Skeletal muscle satellite cell (primary cell): ENCODE results near the gene PRR20G.
"Not testable (repeated sequence)": the region's sequence is repeated elsewhere in the genome, so short reads cannot be mapped to it uniquely, and the experiment has no call there.

Source experiments
- H3K27me3 ChIP-seq: 2 replicates; pipeline ENCODE4 v1.7.0; 2013; ENCODE audit warnings: low read length; ENCODE audit not compliant: control insufficient read depth, insufficient read depth
- H3K36me3 ChIP-seq: 2 replicates; pipeline ENCODE4 v1.7.0; 2013; ENCODE audit warnings: mild to moderate bottlenecking, control low read depth, low read length; ENCODE audit not compliant: insufficient read depth
- H3K4me1 ChIP-seq: 2 replicates; pipeline ENCODE4 v1.7.0; 2013; ENCODE audit warnings: low read length; ENCODE audit not compliant: control insufficient read depth, insufficient read depth
- H3K4me2 ChIP-seq: 2 replicates; pipeline ENCODE4 v1.7.0; 2013; ENCODE audit warnings: mild to moderate bottlenecking, low read length
- H3K4me3 ChIP-seq: 2 replicates; pipeline ENCODE4 v1.7.0; 2013; ENCODE audit warnings: low read length
- H3K9ac ChIP-seq: 2 replicates; pipeline ENCODE4 v1.7.0; 2013; ENCODE audit warnings: mild to moderate bottlenecking, low read depth, low read length, moderate library complexity
- H3K9me3 ChIP-seq: replicated peaks from 2 replicates; pipeline ENCODE4 v1.7.0; 2013; ENCODE audit warnings: mild to moderate bottlenecking, control low read depth, low read length

PRR20G gene

DNA sequence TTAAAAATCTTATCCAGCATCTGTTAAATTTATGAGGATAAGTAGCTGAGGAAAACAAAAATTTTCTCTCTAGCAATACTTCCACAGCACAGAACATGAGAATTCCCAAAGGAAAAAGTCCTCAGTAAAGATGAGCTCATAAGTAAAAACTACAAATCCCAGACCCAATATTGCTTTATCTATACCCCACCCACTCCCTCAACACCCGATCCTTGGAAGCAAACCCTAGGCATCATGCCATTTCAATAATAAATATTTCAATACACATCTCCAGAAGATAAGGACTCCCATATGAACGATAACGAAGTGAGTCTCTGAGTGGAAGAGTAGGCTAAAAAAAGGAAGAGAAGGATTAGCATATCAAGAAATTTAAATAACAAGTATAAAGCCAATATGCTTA is 8.3 kb upstream of the PRR20G start:
- Histone ChIP-seq H3K36me3 (no peaks in the 10 kb centered on the region), H3K9me3 (no peaks in the 10 kb centered on the region), H3K27me3 (peaks cover 31% of the 10 kb centered on the region), H3K4me3 (no peak overlapping the region), H3K9ac (no peak overlapping the region), H3K4me1 (no peaks in the 10 kb centered on the region), H3K4me2 (no peak overlapping the region)

DNA sequence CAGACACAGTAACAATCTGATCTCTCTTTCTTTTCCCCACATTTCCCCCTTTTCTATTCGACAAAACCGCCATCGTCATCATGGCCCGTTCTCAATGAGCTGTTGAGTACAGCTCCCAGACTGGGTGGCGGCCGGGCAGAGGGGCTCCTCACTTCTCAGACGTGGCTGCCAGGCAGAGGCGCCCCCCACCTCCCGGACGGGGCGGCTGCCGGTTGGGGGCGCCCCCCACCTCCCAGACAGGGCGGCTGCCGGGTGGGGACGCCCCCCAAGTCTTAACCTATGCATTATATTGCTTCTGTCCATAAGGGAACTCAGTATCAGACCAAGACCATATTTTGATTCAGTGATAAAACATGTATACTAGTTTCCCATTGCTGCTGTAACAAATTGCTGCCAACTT is 5.8 kb upstream of the PRR20G start:
- not testable (repeated sequence) for H3K36me3 ChIP-seq, H3K4me3 ChIP-seq, H3K9me3 ChIP-seq, H3K4me1 ChIP-seq, H3K4me2 ChIP-seq, H3K9ac ChIP-seq
- peaks cover 19% of the 10 kb centered on the region for H3K27me3 ChIP-seq

DNA sequence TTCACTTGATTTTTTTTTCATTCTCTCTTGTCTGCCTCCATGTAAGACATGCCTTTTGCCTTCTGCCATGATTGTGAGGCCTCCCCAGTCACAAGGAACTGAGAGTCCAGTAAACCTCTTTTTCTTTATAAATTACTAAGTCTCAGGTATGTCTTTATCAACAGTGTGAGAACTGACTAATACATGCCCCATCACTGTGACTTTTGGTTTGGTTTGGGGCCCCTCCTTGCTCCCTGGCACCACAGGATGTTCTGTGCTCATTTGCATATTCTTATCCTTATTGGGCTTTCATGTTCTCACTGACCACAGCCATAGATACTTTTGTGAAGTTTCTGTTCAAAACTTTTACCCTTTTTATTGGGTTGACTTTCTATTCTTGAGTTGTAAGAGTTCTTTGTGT is 3.8 kb upstream of the PRR20G start:
- Histone ChIP-seq H3K9ac (no peak overlapping the region), H3K9me3 (no peaks in the 10 kb centered on the region), H3K4me3 (no peak overlapping the region), H3K4me2 (no peak overlapping the region), H3K36me3 (no peaks in the 10 kb centered on the region), H3K27me3 (peaks cover 15% of the 10 kb centered on the region), H3K4me1 (no peaks in the 10 kb centered on the region)

DNA sequence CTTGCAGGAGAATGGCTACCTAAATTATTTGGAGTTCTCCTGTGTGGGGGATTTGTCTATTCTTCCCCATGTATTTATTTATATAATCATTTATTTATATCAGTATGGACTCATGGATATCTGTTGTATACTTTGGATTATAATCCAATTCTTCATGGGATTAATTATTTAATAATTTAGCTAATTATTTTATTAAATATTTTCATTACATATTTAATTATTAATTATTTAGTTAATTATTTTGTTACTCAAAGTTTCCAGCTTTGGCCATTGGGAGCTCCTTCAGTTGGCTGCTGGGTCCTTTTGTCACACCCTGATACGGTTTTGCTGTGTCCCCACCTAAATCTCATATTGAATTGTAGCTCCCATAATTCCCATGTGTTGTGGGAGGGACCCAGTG is 3.3 kb upstream of the PRR20G start:
- Histone ChIP-seq H3K4me2 (no peak overlapping the region), H3K27me3 (peaks cover 13% of the 10 kb centered on the region), H3K4me1 (no peaks in the 10 kb centered on the region), H3K9ac (no peak overlapping the region), H3K9me3 (no peaks in the 10 kb centered on the region), H3K4me3 (no peak overlapping the region), H3K36me3 (no peaks in the 10 kb centered on the region)

DNA sequence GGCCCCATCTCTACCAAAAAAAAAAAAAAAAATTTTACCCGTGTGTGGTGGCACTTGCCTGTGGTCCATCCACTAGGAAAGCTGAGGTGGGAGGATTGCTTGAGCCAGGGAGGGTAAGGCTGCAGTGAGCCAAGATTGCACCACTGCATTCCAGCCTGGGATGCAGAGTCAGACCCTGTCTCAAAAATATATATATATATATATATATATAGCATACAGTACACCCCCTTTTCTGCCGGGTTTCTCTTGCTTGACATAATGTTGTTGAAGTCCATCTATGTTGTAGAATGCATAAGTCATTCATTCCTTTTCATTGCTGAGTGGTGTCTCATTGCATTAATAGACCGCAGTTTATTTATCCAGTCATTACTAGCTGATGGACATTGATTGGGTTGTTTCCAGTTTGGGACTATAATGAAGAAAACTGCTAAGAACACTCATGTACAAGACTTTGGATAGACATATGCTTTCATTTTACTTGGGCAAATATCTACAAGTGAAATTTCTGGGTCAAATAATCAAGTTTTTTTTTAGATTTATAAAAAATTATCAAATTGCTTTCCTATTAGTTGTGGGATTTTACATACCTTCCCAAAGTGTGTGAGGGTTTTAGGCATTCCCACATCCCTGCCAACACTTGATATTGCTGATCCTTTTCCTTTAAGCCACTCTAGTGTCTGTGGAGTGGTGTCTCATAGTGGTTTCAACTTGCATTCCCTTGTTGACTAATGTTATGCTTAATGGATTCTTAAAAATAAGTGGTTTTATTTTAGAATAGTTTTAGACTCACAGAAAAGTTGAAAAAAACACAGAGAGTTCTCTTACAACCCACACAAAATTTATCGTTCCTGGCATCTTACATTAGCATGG is 2.1 kb upstream of the PRR20G start:
- Histone ChIP-seq H3K9ac (no peak overlapping the region), H3K9me3 (no peaks in the 10 kb centered on the region), H3K4me2 (no peak overlapping the region), H3K36me3 (no peaks in the 10 kb centered on the region), H3K4me1 (no peaks in the 10 kb centered on the region), H3K27me3 (peaks cover 3% of the 10 kb centered on the region), H3K4me3 (no peak overlapping the region)

DNA sequence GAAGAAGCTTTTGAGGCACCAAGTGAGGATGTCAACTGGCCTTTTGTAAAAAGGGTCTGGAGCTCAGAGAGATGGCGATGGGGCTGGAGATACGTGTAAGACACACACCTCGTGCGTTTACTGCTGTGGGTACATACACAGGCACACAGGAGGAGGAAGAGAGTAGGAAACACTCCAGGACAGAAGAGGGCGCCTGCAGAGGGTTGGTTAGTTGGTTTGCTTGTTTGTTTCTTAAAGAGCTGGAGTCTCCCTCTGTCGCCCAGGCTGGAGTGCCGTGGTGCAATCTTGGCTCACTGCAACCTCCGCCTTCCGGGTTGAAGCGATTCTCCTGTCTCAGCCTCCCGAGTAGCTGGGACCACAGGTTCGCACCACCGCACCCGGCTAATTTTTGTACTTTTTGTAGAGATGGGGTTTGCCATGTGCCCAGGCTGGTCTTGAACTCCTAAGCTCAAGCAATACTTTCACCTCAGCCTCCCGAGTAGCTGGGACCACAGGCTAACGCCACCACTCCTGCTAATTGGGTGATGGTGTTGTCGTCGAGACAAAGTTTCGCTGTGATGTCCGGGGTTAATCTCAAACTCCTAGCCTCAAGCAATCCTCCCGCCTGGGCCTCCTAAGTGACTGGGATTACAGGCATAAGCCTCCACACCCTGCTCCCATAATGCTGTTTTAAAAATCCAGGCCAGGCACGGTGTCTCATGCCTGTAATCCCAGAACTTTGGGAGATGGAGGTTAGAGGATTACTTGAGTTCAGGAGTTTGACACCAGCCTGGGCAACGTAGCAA is 1.3 kb upstream of the PRR20G start:
- no peaks in the 10 kb centered on the region for H3K27me3 ChIP-seq
- H3K9me3 ChIP-seq: no peaks in the 10 kb centered on the region
- no peaks in the 10 kb centered on the region for H3K36me3 ChIP-seq
- no peak overlapping the region for H3K9ac ChIP-seq
- no peak overlapping the region for H3K4me3 ChIP-seq
- no peak overlapping the region for H3K4me2 ChIP-seq
- no peaks in the 10 kb centered on the region for H3K4me1 ChIP-seq

DNA sequence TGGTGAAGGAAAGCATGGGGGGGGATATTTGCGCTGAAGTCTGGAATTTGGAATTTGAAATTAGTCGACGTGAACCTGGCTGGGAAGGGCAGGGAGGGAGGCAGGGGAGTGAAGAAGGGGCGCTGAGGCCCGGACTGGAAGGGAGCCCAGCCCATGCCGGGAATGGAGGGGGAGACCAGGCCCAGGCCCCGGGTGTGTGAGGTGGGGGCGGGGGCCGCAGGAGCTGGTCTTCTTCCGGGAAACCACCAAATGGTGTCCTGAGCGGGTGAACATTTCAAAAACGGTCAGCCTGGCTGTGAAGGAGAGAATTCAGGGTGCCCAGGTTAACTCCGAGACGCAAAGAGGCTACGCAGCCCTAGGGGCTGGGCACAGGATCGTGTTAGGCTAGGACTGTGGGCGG is 497 bp upstream of the PRR20G start:
- Histone ChIP-seq H3K9ac (no peak overlapping the region), H3K4me3 (no peak overlapping the region), H3K27me3 (no peaks in the 10 kb centered on the region), H3K4me2 (no peak overlapping the region), H3K4me1 (no peaks in the 10 kb centered on the region), H3K36me3 (no peaks in the 10 kb centered on the region), H3K9me3 (no peaks in the 10 kb centered on the region)

DNA sequence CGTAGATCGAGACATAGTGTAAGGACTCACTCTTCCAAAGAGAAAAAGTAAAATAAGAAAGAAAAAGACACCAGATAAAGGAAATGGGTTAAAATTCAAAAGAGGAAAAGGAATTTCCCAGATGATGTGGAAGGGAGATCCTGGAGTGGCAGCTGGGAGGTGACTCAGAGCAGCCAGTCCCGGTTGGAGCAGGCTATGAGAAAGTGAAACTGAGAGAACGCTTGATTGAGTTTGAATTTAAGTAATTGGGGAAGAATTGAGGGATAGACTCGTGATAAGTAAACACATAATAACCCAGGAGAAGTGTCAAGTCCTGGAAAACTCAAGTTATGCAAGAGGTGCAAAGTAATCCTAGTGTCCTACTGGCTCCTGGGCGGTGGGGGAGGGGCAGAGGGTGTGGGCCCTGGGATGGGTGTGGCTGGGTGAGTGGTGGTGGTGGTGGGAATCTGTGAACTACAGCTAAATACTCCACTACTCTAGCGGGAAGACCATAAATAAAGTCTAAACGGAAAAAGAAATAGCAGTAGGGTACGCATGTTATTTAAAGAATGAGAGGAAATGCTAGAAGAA is 1.2 kb downstream of the PRR20G start:
- peak overlapping the region; percentile 45 for H3K4me3 ChIP-seq
- peak overlapping the region; percentile 56 for H3K4me2 ChIP-seq
- H3K9ac ChIP-seq: no peak overlapping the region
- H3K9me3 ChIP-seq: no peaks in the 10 kb centered on the region
- H3K4me1 ChIP-seq: no peaks in the 10 kb centered on the region
- no peaks in the 10 kb centered on the region for H3K36me3 ChIP-seq
- no peaks in the 10 kb centered on the region for H3K27me3 ChIP-seq

DNA sequence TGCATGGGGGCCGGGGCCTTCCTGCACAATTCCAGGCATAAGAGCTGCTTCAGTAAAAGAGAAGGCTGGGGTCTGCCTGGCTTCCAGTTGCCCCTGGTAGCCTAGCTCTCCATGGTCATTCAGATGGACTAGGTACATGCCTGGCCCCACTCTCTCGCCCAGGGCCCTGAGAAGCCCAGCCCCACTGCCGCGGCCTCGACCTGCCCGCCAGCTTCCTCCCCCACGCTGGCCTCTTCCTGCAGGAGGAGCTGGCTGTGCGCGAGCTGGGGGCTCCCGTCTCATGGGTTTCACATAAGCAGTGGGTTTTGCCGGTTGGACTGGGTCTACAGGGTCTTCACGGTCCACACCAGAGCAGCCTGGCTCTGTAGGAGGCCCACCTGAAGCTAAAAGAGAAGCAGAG is 3.6 kb downstream of the PRR20G start:
- H3K4me2 ChIP-seq: no peak overlapping the region
- no peak overlapping the region for H3K9ac ChIP-seq
- H3K4me1 ChIP-seq: no peaks in the 10 kb centered on the region
- no peaks in the 10 kb centered on the region for H3K27me3 ChIP-seq
- no peak overlapping the region for H3K4me3 ChIP-seq
- no peaks in the 10 kb centered on the region for H3K36me3 ChIP-seq
- no peaks in the 10 kb centered on the region for H3K9me3 ChIP-seq

DNA sequence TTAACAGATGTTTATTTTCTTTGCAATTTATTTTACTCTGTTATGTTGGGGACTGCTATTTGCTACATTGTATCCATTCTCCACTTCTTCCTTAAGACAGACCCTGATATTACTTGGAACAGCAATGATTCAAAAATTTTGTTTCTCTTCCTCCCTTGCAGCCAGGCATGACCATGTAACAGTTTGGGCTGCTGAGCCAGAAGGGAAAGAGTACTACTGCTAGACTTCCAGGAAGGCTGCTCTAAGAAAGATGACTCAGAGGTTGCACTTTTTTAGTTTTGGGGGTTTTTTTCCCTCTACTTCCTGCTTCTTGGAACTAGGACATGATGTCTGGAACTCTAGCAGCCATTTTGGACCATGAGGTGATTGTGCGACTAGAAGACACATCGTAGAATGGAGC is 10.3 kb downstream of the PRR20G start:
- Histone ChIP-seq H3K9me3 (no peaks in the 10 kb centered on the region), H3K4me3 (no peak overlapping the region)

DNA sequence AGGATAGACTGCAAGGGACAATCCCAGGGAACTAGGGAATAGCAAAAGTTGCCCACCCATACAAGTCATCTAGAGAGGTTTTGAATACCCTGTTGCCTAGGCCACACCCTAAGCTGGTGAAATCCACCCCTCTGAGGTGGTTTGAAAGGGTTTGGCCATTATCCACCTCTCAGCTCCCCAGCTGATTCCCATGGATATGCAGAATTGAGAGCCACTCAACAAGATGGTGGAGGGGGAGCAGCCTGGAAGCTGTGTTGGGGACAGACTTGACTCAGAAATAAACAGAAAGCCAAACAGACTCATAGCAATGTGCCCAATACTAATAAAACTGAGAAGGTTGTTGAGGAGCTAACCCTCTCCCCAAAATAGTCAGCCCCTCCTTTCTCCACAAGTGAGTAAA is 10.9 kb downstream of the PRR20G start:
- Histone ChIP-seq H3K4me1 (no peaks in the 10 kb centered on the region), H3K9ac (no peak overlapping the region), H3K4me3 (no peak overlapping the region), H3K9me3 (no peaks in the 10 kb centered on the region), H3K36me3 (no peaks in the 10 kb centered on the region), H3K27me3 (peaks cover 2% of the 10 kb centered on the region), H3K4me2 (no peak overlapping the region)

More for the DNA sequence above, 10.3 kb downstream of the PRR20G start:
- H3K4me1 ChIP-seq: no peaks in the 10 kb centered on the region
- peaks cover 2% of the 10 kb centered on the region for H3K27me3 ChIP-seq
- H3K9ac ChIP-seq: no peak overlapping the region
- no peaks in the 10 kb centered on the region for H3K36me3 ChIP-seq
- H3K4me2 ChIP-seq: no peak overlapping the region
